Neural cell (in vitro differentiated cells): ENCODE data around the gene MOV10L1.

Experiments used
- EP300 ChIP-seq: fragments of 450-650 bp; conservative IDR thresholded peaks from 2 replicates; pipeline ENCODE4 v1.6.1; 2014; ENCODE audit warnings: antibody characterized with exemption, mild to moderate bottlenecking, moderate library complexity; ENCODE audit not compliant: poor library complexity, severe bottlenecking
- EZH2 ChIP-seq: fragments of 200-600, 300-800 bp; shearing (Covaris generic), sonication (generic); IDR thresholded peaks from 2 replicates; pipeline ENCODE4 v1.6.1; 2014; ENCODE audit warnings: antibody characterized with exemption, low read length, borderline replicate concordance, mild to moderate bottlenecking; ENCODE audit not compliant: insufficient read depth, poor library complexity, severe bottlenecking
- MXI1 ChIP-seq: fragments of 450-650 bp; conservative IDR thresholded peaks from 2 replicates; pipeline ENCODE4 v1.6.1; 2014; ENCODE audit warnings: antibody characterized with exemption, mild to moderate bottlenecking; ENCODE audit not compliant: poor library complexity, severe bottlenecking
- POLR2AphosphoS5 ChIP-seq: IDR thresholded peaks from 2 replicates; pipeline ENCODE4 v1.6.1; 2012
- RAD21 ChIP-seq: fragments of 450-650 bp; conservative IDR thresholded peaks from 2 replicates; pipeline ENCODE4 v1.6.1; 2014; ENCODE audit warnings: antibody characterized with exemption, mild to moderate bottlenecking, moderate library complexity
- SMC3 ChIP-seq: fragments of 450-650 bp; conservative IDR thresholded peaks from 2 replicates; pipeline ENCODE4 v1.6.1; 2014; ENCODE audit warnings: antibody characterized with exemption, mild to moderate bottlenecking, moderate library complexity; ENCODE audit not compliant: poor library complexity
- TF ChIP-seq, protein P1 (sequence below): fragments of 450-650 bp; IDR thresholded peaks from 2 replicates; pipeline ENCODE4 v1.5.1; 2014; ENCODE audit warnings: antibody characterized with exemption, mild to moderate bottlenecking, moderate library complexity; ENCODE audit not compliant: poor library complexity, severe bottlenecking

DNA sequence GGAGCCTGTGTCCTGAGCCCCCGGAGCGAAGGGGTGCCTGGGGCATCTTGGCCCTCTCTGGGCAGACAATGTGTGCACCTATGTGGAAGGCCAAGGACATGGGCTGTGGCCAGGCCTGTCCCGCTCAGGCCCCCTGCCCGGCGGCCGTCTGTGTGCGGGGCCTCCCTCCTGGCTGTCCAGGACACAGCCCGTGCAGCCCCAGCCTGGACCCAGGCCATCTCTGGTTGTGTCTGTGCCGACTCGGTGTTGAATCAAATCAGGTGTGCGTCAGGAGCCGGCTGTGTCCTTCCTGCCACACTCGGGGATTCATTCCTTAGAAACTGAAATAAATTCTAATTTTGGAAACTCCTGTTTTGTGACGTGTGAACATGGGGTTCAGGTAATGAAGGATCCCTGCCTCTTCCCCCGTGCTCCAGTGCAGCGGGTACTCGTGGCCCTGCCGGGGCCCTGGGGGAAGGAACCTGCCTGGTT is 109.5 kb downstream of the MOV10L1 start:
- TF ChIP-seq EZH2 (no peak), EP300 (no peak), RAD21 (no peak), POLR2AphosphoS5 (no peak), SMC3 (no peak), MXI1 (no peak)
- TF ChIP-seq, protein P1, sequence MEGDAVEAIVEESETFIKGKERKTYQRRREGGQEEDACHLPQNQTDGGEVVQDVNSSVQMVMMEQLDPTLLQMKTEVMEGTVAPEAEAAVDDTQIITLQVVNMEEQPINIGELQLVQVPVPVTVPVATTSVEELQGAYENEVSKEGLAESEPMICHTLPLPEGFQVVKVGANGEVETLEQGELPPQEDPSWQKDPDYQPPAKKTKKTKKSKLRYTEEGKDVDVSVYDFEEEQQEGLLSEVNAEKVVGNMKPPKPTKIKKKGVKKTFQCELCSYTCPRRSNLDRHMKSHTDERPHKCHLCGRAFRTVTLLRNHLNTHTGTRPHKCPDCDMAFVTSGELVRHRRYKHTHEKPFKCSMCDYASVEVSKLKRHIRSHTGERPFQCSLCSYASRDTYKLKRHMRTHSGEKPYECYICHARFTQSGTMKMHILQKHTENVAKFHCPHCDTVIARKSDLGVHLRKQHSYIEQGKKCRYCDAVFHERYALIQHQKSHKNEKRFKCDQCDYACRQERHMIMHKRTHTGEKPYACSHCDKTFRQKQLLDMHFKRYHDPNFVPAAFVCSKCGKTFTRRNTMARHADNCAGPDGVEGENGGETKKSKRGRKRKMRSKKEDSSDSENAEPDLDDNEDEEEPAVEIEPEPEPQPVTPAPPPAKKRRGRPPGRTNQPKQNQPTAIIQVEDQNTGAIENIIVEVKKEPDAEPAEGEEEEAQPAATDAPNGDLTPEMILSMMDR, result no peak
